ENCODE measurements around the gene CDT1.
"Not testable (repeated sequence)": the region's sequence is repeated elsewhere in the genome, so short reads cannot be mapped to it uniquely, and the experiment has no call there.

Gene CDT1

GRCh38 chr16:88822281-88823040, 18.9 kb downstream of the CDT1 start:
- no peak overlapping the region for H3K4me3 Mint-ChIP-seq
- H3K9me3 Mint-ChIP-seq = no peaks in the 10 kb centered on the region
- DNase-seq (no peak), ATAC-seq (no peak)
- H3K4me1 Mint-ChIP-seq = no peaks in the 10 kb centered on the region
- H3K27me3 Mint-ChIP-seq = no peaks in the 10 kb centered on the region
- H3K27ac Mint-ChIP-seq = no peak overlapping the region
- H3K36me3 Mint-ChIP-seq (ENCODE audit: low read depth) = no peaks in the 10 kb centered on the region

DNA sequence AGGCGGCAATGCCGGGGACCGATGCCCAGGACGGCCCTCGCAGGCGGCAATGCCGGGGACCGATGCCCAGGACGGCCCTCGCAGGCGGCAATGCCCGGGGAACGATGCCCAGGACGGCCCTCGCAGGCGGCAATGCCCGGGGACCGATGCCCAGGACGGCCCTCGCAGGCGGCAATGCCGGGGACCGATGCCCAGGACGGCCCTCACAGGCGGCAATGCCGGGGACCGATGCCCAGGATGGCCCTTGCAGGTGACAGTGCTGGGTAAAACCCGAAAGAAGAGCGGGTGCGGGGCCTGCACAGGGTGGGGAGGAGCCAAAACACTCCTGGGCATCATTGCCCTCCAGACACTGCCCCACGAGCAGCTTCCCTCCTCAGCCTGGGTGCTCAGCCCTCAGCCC, 20.1 kb downstream of the CDT1 start:
- not testable (repeated sequence) for DNase-seq; H3K36me3 Mint-ChIP-seq (ENCODE audit: low read depth); H3K27ac Mint-ChIP-seq; H3K27me3 Mint-ChIP-seq; H3K9me3 Mint-ChIP-seq; ATAC-seq; H3K4me3 Mint-ChIP-seq; H3K4me1 Mint-ChIP-seq

DNA sequence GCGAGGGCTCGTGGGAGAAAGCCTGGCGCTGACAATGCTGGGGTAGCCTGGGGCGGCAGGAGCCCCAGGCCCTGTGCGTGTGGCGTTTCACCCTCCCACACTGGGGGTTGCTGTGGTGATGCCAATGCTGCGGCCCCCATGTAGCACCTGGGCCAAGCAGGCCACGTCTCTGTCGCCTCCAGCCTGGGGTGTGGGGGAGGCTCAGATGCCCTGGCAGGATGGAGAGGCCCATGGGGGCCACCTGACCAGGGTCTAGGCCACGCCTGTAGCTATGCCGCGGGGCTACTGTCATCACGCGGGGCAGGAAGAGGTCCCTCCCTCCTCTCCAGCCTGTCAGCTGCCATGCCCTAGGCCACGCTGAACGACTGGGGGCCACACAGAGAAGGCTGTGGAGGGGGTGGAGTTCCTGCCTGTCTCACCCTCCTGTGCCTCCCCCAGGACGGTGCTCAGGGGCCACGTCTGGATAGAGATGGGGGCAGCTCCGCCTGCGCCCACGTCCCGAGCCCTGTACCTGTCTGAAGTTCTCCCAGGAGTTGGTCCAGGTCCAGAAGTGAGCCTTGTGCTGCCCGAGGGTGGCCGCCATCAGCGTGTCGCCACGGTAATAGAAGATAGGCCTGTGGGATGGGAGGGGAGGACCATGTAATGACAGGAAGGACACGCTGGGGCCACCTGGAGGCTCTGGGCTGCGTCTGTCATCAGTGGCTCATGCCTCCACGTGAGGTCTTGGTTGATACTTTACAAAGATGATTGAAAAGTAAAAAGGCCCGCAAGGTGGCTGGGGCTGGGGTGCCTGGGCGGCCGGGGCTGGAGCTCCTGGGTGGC, 20.9 kb downstream of the CDT1 start:
- Mint-ChIP-seq H3K4me3 (no peak overlapping the region), H3K27me3 (no peaks in the 10 kb centered on the region), H3K9me3 (no peaks in the 10 kb centered on the region), H3K36me3 (ENCODE audit: low read depth) (no peaks in the 10 kb centered on the region), H3K27ac (no peak overlapping the region), H3K4me1 (no peaks in the 10 kb centered on the region)
- no peak for DNase-seq
- no peak for ATAC-seq

- ATAC-seq = no peak
- Mint-ChIP-seq H3K4me1 (no peaks in the 10 kb centered on the region), H3K27me3 (no peaks in the 10 kb centered on the region), H3K9me3 (no peaks in the 10 kb centered on the region), H3K36me3 (ENCODE audit: low read depth) (no peaks in the 10 kb centered on the region), H3K4me3 (no peak overlapping the region), H3K27ac (no peak overlapping the region)
- no peak for DNase-seq
Observed at GRCh38 chr16:88825146-88825545, 21.6 kb downstream of the CDT1 start.

DNA sequence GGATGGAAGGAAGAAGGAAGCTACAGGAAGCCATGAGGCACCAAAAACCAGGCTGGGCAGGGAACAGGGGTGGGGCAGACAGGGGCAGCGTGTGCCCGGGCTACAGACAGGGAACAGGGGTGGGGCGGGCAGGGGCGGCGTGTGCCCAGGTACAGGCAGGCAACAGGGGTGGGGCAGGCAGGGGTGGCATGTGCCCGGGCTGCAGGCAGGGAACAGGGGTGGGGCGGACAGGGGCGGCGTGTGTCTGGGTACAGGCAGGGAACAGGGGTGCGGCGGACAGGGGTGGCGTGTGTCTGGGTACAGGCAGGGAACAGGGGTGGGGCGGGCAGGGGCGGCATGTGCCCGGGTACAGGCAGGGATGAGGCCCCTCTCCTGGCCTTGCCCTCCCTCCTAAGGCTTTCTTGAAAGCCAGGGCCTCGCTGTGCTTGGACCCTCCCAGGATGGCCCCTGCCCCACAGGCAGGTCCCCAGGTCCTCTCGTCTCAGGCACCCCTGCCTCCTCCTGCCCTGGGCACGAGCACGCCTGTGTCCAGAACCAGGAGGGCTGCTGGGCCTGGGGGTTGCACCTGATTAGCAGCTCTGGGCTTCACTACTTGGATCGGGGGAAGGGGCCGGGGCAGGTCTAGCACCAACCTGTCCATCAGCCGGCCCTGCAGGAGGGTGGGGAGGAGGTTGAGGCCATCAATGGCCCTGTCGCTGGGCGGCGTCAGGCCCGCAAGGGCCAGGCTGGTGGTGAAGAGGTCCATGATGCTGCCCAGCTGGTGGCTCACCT, 22.7 kb downstream of the CDT1 start:
- Mint-ChIP-seq H3K27me3 (no peaks in the 10 kb centered on the region), H3K4me3 (no peak overlapping the region), H3K27ac (no peak overlapping the region), H3K36me3 (ENCODE audit: low read depth) (peaks cover 2% of the 10 kb centered on the region), H3K9me3 (no peaks in the 10 kb centered on the region), H3K4me1 (no peaks in the 10 kb centered on the region)
- ATAC-seq (no peak), DNase-seq (no peak)

- Mint-ChIP-seq H3K36me3 (ENCODE audit: low read depth) (peaks cover 2% of the 10 kb centered on the region), H3K4me1 (no peaks in the 10 kb centered on the region), H3K4me3 (no peak overlapping the region), H3K27me3 (no peaks in the 10 kb centered on the region), H3K9me3 (no peaks in the 10 kb centered on the region), H3K27ac (no peak overlapping the region)
- DNase-seq (no peak), ATAC-seq (no peak)
Observed at GRCh38 chr16:88827727-88828126, 24.1 kb downstream of the CDT1 start.

- Mint-ChIP-seq H3K36me3 (ENCODE audit: low read depth) (peaks cover 2% of the 10 kb centered on the region), H3K27me3 (no peaks in the 10 kb centered on the region), H3K9me3 (no peaks in the 10 kb centered on the region), H3K4me3 (no peak overlapping the region), H3K4me1 (no peaks in the 10 kb centered on the region), H3K27ac (no peak overlapping the region)
- ATAC-seq (no peak), DNase-seq (no peak)
Observed at GRCh38 chr16:88828711-88829110, 25.1 kb downstream of the CDT1 start.

- H3K4me1 Mint-ChIP-seq = no peaks in the 10 kb centered on the region
- no peak overlapping the region for H3K27ac Mint-ChIP-seq
- H3K27me3 Mint-ChIP-seq = no peaks in the 10 kb centered on the region
Observed at GRCh38 chr16:88830258-88830657, 26.7 kb downstream of the CDT1 start.

DNA sequence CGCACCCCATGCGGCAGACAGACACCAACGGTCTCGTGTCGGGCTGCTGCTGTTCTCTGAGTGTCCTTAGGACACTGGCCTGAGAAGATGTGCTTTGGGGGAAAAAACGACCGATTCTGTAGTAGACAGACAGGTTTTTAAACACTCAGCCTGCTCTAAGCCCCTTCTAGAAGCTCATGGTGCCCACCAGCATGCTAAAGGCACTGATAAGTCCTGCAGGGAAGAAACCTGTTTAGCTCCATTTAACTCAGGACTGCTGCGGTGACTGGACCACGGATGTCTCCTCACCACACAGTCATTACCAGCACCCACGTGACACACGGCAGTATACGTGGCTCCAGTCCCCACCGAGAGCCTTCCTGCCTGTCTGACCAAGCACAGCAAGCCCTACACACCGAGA, 27.2 kb downstream of the CDT1 start:
- Mint-ChIP-seq H3K36me3 (ENCODE audit: low read depth) (peaks cover 2% of the 10 kb centered on the region), H3K4me1 (no peaks in the 10 kb centered on the region), H3K27ac (no peak overlapping the region), H3K9me3 (no peaks in the 10 kb centered on the region), H3K4me3 (no peak overlapping the region), H3K27me3 (no peaks in the 10 kb centered on the region)
- DNase-seq (no peak), ATAC-seq (no peak)

More at GRCh38 chr16:88830258-88830657, 26.7 kb downstream of the CDT1 start:
- Mint-ChIP-seq H3K4me3 (no peak overlapping the region), H3K9me3 (no peaks in the 10 kb centered on the region), H3K36me3 (ENCODE audit: low read depth) (peaks cover 2% of the 10 kb centered on the region)
- DNase-seq (no peak), ATAC-seq (no peak)

DNA sequence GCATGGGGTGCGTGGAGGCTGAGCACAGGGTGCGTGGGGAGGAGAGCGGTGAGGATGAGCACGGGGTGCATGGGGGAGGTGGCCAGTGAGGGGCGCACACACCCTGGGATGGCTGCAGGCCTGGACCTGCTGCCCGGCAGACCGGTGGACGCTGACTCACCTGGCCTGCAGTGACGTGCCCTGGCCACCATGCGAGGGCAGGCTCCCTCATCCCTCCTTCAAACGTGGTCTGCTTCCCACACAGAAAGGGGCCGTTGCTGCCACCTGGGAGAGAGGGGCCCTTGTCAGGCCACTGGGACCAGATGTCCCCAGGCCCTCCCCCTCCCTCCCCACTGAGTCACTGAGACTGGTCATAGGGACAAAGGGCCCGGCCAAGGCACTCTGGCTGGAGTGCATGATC, 28.2 kb downstream of the CDT1 start:
- no peak overlapping the region for H3K4me3 Mint-ChIP-seq
- no peak for ATAC-seq
- H3K27ac Mint-ChIP-seq = no peak overlapping the region

GRCh38 chr16:88833086-88833485, 29.5 kb downstream of the CDT1 start:
- Mint-ChIP-seq H3K4me3 (no peak overlapping the region), H3K27me3 (no peaks in the 10 kb centered on the region)

More for the DNA sequence above, 28.2 kb downstream of the CDT1 start:
- Mint-ChIP-seq H3K9me3 (no peaks in the 10 kb centered on the region), H3K36me3 (ENCODE audit: low read depth) (peaks cover 2% of the 10 kb centered on the region), H3K4me1 (no peaks in the 10 kb centered on the region), H3K27me3 (no peaks in the 10 kb centered on the region)
- no peak for DNase-seq

GRCh38 chr16:88834670-88835069, 31.1 kb downstream of the CDT1 start:
- no peaks in the 10 kb centered on the region for H3K9me3 Mint-ChIP-seq
- no peak overlapping the region for H3K27ac Mint-ChIP-seq
- ATAC-seq = no peak
- H3K4me1 Mint-ChIP-seq = no peaks in the 10 kb centered on the region
- H3K27me3 Mint-ChIP-seq = no peaks in the 10 kb centered on the region
- H3K36me3 Mint-ChIP-seq (ENCODE audit: low read depth) = peaks cover 2% of the 10 kb centered on the region
- no peak overlapping the region for H3K4me3 Mint-ChIP-seq
- no peak for DNase-seq

More at GRCh38 chr16:88833086-88833485, 29.5 kb downstream of the CDT1 start:
- DNase-seq = no peak
- ATAC-seq = no peak
- Mint-ChIP-seq H3K36me3 (ENCODE audit: low read depth) (peaks cover 2% of the 10 kb centered on the region), H3K4me1 (no peaks in the 10 kb centered on the region), H3K9me3 (no peaks in the 10 kb centered on the region), H3K27ac (no peak overlapping the region)

- Mint-ChIP-seq H3K4me3 (no peak overlapping the region), H3K27me3 (no peaks in the 10 kb centered on the region), H3K9me3 (no peaks in the 10 kb centered on the region), H3K4me1 (no peaks in the 10 kb centered on the region), H3K36me3 (ENCODE audit: low read depth) (peaks cover 2% of the 10 kb centered on the region), H3K27ac (no peak overlapping the region)
- no peak for DNase-seq
- ATAC-seq = no peak
Observed at GRCh38 chr16:88835383-88835782, 31.8 kb downstream of the CDT1 start.

GRCh38 chr16:88835818-88836217, 32.2 kb downstream of the CDT1 start:
- ATAC-seq (no peak), DNase-seq (no peak)
- no peak overlapping the region for H3K4me3 Mint-ChIP-seq
- H3K27me3 Mint-ChIP-seq = no peaks in the 10 kb centered on the region
- no peaks in the 10 kb centered on the region for H3K9me3 Mint-ChIP-seq
- no peaks in the 10 kb centered on the region for H3K4me1 Mint-ChIP-seq
- no peak overlapping the region for H3K27ac Mint-ChIP-seq
- H3K36me3 Mint-ChIP-seq (ENCODE audit: low read depth) = peaks cover 1% of the 10 kb centered on the region

Data from activated naive CD8-positive, alpha-beta T cell treated with anti-CD3 and anti-CD28 coated beads, Interleukin-2, amount 50 U/mL, for 24 hours (primary cell).